Measurements from ENCODE around the gene ANKRD44.

ANKRD44 gene

GRCh38 chr2:197340591-197340990 is 30.0 kb upstream of the ANKRD44 start:
- H3K27me3 ChIP-seq (ENCODE audit: control insufficient read depth, insufficient read depth, low read length): no peaks in the 10 kb centered on the region
- H3K27ac ChIP-seq (ENCODE audit: low read depth, low read length): no peak overlapping the region
- H3K36me3 ChIP-seq (ENCODE audit: control insufficient read depth, insufficient read depth, low read length): no peaks in the 10 kb centered on the region
- H3K9me3 ChIP-seq (ENCODE audit: control insufficient read depth, insufficient read depth, low read length): no peaks in the 10 kb centered on the region
- H3K4me3 ChIP-seq (ENCODE audit: low read depth, low read length): no peak overlapping the region
- no peak overlapping the region for H3K9ac ChIP-seq (ENCODE audit: low read depth, low read length)
- no peaks in the 10 kb centered on the region for H3K4me1 ChIP-seq (ENCODE audit: control insufficient read depth, insufficient read depth, low read length)

GRCh38 chr2:197339496-197340220 is 29.1 kb upstream of the ANKRD44 start:
- no peaks in the 10 kb centered on the region for H3K4me1 ChIP-seq (ENCODE audit: control insufficient read depth, insufficient read depth, low read length)
- H3K4me3 ChIP-seq (ENCODE audit: low read depth, low read length): no peak overlapping the region
- no peak overlapping the region for H3K9ac ChIP-seq (ENCODE audit: low read depth, low read length)
- no peaks in the 10 kb centered on the region for H3K36me3 ChIP-seq (ENCODE audit: control insufficient read depth, insufficient read depth, low read length)
- no peak overlapping the region for H3K27ac ChIP-seq (ENCODE audit: low read depth, low read length)
- no peaks in the 10 kb centered on the region for H3K27me3 ChIP-seq (ENCODE audit: control insufficient read depth, insufficient read depth, low read length)
- no peaks in the 10 kb centered on the region for H3K9me3 ChIP-seq (ENCODE audit: control insufficient read depth, insufficient read depth, low read length)

- no peak overlapping the region for H3K4me3 ChIP-seq (ENCODE audit: low read depth, low read length)
- H3K4me1 ChIP-seq (ENCODE audit: control insufficient read depth, insufficient read depth, low read length): no peaks in the 10 kb centered on the region
- no peaks in the 10 kb centered on the region for H3K36me3 ChIP-seq (ENCODE audit: control insufficient read depth, insufficient read depth, low read length)
Measured at GRCh38 chr2:197339016-197339415, 28.4 kb upstream of the ANKRD44 start.

GRCh38 chr2:197332641-197333040 is 22.1 kb upstream of the ANKRD44 start:
- Histone ChIP-seq H3K27ac (ENCODE audit: low read depth, low read length) (no peak overlapping the region), H3K27me3 (ENCODE audit: control insufficient read depth, insufficient read depth, low read length) (no peaks in the 10 kb centered on the region), H3K4me1 (ENCODE audit: control insufficient read depth, insufficient read depth, low read length) (no peaks in the 10 kb centered on the region), H3K4me3 (ENCODE audit: low read depth, low read length) (no peak overlapping the region), H3K36me3 (ENCODE audit: control insufficient read depth, insufficient read depth, low read length) (no peaks in the 10 kb centered on the region), H3K9me3 (ENCODE audit: control insufficient read depth, insufficient read depth, low read length) (no peaks in the 10 kb centered on the region), H3K9ac (ENCODE audit: low read depth, low read length) (no peak overlapping the region)

More at GRCh38 chr2:197339016-197339415, 28.4 kb upstream of the ANKRD44 start:
- Histone ChIP-seq H3K27ac (ENCODE audit: low read depth, low read length) (no peak overlapping the region), H3K9ac (ENCODE audit: low read depth, low read length) (no peak overlapping the region), H3K9me3 (ENCODE audit: control insufficient read depth, insufficient read depth, low read length) (no peaks in the 10 kb centered on the region), H3K27me3 (ENCODE audit: control insufficient read depth, insufficient read depth, low read length) (no peaks in the 10 kb centered on the region)

- Histone ChIP-seq H3K27me3 (ENCODE audit: control insufficient read depth, insufficient read depth, low read length) (no peaks in the 10 kb centered on the region), H3K9me3 (ENCODE audit: control insufficient read depth, insufficient read depth, low read length) (no peaks in the 10 kb centered on the region), H3K9ac (ENCODE audit: low read depth, low read length) (no peak overlapping the region), H3K27ac (ENCODE audit: low read depth, low read length) (no peak overlapping the region), H3K4me3 (ENCODE audit: low read depth, low read length) (no peak overlapping the region), H3K36me3 (ENCODE audit: control insufficient read depth, insufficient read depth, low read length) (no peaks in the 10 kb centered on the region), H3K4me1 (ENCODE audit: control insufficient read depth, insufficient read depth, low read length) (no peaks in the 10 kb centered on the region)
Measured at GRCh38 chr2:197328461-197328860, 17.9 kb upstream of the ANKRD44 start.

GRCh38 chr2:197327472-197328098 is 17.0 kb upstream of the ANKRD44 start:
- Histone ChIP-seq H3K9ac (ENCODE audit: low read depth, low read length) (no peak overlapping the region), H3K9me3 (ENCODE audit: control insufficient read depth, insufficient read depth, low read length) (no peaks in the 10 kb centered on the region), H3K4me1 (ENCODE audit: control insufficient read depth, insufficient read depth, low read length) (no peaks in the 10 kb centered on the region), H3K27ac (ENCODE audit: low read depth, low read length) (no peak overlapping the region), H3K36me3 (ENCODE audit: control insufficient read depth, insufficient read depth, low read length) (no peaks in the 10 kb centered on the region), H3K27me3 (ENCODE audit: control insufficient read depth, insufficient read depth, low read length) (no peaks in the 10 kb centered on the region), H3K4me3 (ENCODE audit: low read depth, low read length) (no peak overlapping the region)

GRCh38 chr2:197327073-197327471 is 16.5 kb upstream of the ANKRD44 start:
- no peak overlapping the region for H3K9ac ChIP-seq (ENCODE audit: low read depth, low read length)
- no peaks in the 10 kb centered on the region for H3K4me1 ChIP-seq (ENCODE audit: control insufficient read depth, insufficient read depth, low read length)
- H3K27ac ChIP-seq (ENCODE audit: low read depth, low read length): no peak overlapping the region
- no peaks in the 10 kb centered on the region for H3K36me3 ChIP-seq (ENCODE audit: control insufficient read depth, insufficient read depth, low read length)
- H3K4me3 ChIP-seq (ENCODE audit: low read depth, low read length): no peak overlapping the region
- H3K9me3 ChIP-seq (ENCODE audit: control insufficient read depth, insufficient read depth, low read length): no peaks in the 10 kb centered on the region
- no peaks in the 10 kb centered on the region for H3K27me3 ChIP-seq (ENCODE audit: control insufficient read depth, insufficient read depth, low read length)

GRCh38 chr2:197324801-197325200 is 14.2 kb upstream of the ANKRD44 start:
- no peak overlapping the region for H3K9ac ChIP-seq (ENCODE audit: low read depth, low read length)
- no peak overlapping the region for H3K27ac ChIP-seq (ENCODE audit: low read depth, low read length)
- H3K4me1 ChIP-seq (ENCODE audit: control insufficient read depth, insufficient read depth, low read length): no peaks in the 10 kb centered on the region
- no peaks in the 10 kb centered on the region for H3K36me3 ChIP-seq (ENCODE audit: control insufficient read depth, insufficient read depth, low read length)
- H3K4me3 ChIP-seq (ENCODE audit: low read depth, low read length): no peak overlapping the region
- H3K27me3 ChIP-seq (ENCODE audit: control insufficient read depth, insufficient read depth, low read length): no peaks in the 10 kb centered on the region
- H3K9me3 ChIP-seq (ENCODE audit: control insufficient read depth, insufficient read depth, low read length): no peaks in the 10 kb centered on the region

GRCh38 chr2:197322724-197323720 is 12.4 kb upstream of the ANKRD44 start:
- Histone ChIP-seq H3K4me1 (ENCODE audit: control insufficient read depth, insufficient read depth, low read length) (no peaks in the 10 kb centered on the region), H3K27me3 (ENCODE audit: control insufficient read depth, insufficient read depth, low read length) (no peaks in the 10 kb centered on the region), H3K9me3 (ENCODE audit: control insufficient read depth, insufficient read depth, low read length) (no peaks in the 10 kb centered on the region), H3K4me3 (ENCODE audit: low read depth, low read length) (no peak overlapping the region), H3K36me3 (ENCODE audit: control insufficient read depth, insufficient read depth, low read length) (no peaks in the 10 kb centered on the region), H3K9ac (ENCODE audit: low read depth, low read length) (no peak overlapping the region), H3K27ac (ENCODE audit: low read depth, low read length) (no peak overlapping the region)

GRCh38 chr2:197322143-197322542 is 11.6 kb upstream of the ANKRD44 start:
- H3K4me3 ChIP-seq (ENCODE audit: low read depth, low read length): no peak overlapping the region
- H3K4me1 ChIP-seq (ENCODE audit: control insufficient read depth, insufficient read depth, low read length): no peaks in the 10 kb centered on the region
- H3K9me3 ChIP-seq (ENCODE audit: control insufficient read depth, insufficient read depth, low read length): no peaks in the 10 kb centered on the region
- H3K9ac ChIP-seq (ENCODE audit: low read depth, low read length): no peak overlapping the region
- no peak overlapping the region for H3K27ac ChIP-seq (ENCODE audit: low read depth, low read length)
- H3K27me3 ChIP-seq (ENCODE audit: control insufficient read depth, insufficient read depth, low read length): no peaks in the 10 kb centered on the region
- no peaks in the 10 kb centered on the region for H3K36me3 ChIP-seq (ENCODE audit: control insufficient read depth, insufficient read depth, low read length)
